ENCODE measurements around the gene KRTAP3-3. TPM values are rescaled to one million over a fixed set of nuclear protein-coding genes. Genes with fewer than 3 reads are reported as not detected.

Gene KRTAP3-3
- total and polyA plus RNA-seq, 2 of the 8 experiments (the other 6 are each of a cell fraction or from before 2014, with no cell fraction given) = not detected

- TF ChIP-seq ZNF274 (IDR thresholded peaks at IDR 0.05; ENCODE audit: borderline replicate concordance, extremely low read depth, low read length) (no peak), POLR2A (IDR thresholded peaks at IDR 0.05; ENCODE audit: control extremely low read depth in 1 of 2, low read depth in 2 of 2, low read length in 2 of 2) (no peak)
Observed at GRCh38 chr17:40945414-40945813, 48.5 kb downstream of the KRTAP3-3 start (continued).
